GM12875 (cell line): ENCODE results near the gene MRPS22.
"Not testable (repeated sequence)": the region's sequence is repeated elsewhere in the genome, so short reads cannot be mapped to it uniquely, and the experiment has no call there.

Source experiments
- H3K4me3 ChIP-seq: one replicate; pipeline ENCODE4 v1.5.1; 2011; ENCODE audit warnings: low read depth, low read length, control low read depth
- CTCF ChIP-seq: IDR thresholded peaks from 2 replicates; pipeline ENCODE4 v1.5.1; 2011; ENCODE audit warnings: low read depth, mild to moderate bottlenecking, control low read depth, inconsistent platforms, low read length, moderate library complexity, borderline replicate concordance; ENCODE audit not compliant: insufficient read depth

MRPS22 gene

DNA sequence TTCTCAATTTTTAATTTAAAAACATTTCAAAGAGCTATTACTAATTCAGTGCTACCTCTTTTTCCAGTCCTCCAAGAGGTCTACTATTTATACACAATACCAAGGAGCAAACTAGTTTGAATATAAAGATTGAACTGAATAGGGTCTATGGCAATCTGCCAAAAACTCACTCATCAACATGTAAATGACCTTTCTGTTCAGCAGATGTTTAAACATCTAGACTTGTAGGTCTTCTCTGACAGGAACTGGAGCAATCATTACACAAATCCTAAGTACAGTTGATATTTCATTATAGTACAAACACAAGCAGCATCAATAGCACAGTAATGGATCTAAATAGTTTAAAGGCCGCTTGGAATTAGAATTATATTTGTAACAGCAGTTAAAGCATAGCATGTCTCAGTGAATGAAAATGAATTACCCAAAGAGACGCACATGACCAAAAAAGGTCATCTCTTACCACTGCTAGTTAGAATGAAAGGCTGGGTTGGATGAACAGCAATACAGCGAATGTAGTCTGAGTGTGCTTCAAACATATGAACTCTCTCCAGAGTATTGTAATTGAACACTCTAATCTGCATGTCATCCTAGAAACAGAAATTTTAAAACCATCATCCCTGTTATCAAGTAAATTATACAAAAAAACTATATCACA lies 34.9 kb downstream of the MRPS22 start:
- no peak overlapping the region for H3K4me3 ChIP-seq
- TF ChIP-seq CTCF: no peak

DNA sequence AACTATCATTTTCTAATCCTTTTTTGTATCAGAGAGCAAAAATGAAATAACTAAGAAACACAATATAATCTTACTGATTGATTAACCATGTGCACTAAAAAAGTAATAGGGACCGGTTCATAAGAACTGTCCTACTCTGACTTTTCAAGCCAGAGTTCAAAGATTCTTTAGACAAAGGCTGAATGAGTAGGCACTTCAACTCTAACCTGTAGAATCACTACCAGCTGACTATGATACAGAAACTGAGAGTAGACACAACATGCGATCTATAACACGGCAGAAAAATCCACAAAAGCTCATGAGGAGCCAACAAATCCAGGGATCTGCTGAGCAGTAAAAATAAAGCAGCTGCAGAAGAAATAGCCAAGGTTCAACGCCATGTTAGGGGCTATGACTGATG lies 36.8 kb downstream of the MRPS22 start:
- no peak overlapping the region for H3K4me3 ChIP-seq
- no peak for TF ChIP-seq CTCF

GRCh38 chr3:139382291-139382690 lies 38.5 kb downstream of the MRPS22 start:
- not testable (repeated sequence) for H3K4me3 ChIP-seq

GRCh38 chr3:139388077-139388476 lies 44.3 kb downstream of the MRPS22 start:
- no peak for TF ChIP-seq CTCF

GRCh38 chr3:139388821-139389551 lies 45.2 kb downstream of the MRPS22 start:
- TF ChIP-seq CTCF: no peak

More at GRCh38 chr3:139388077-139388476, 44.3 kb downstream of the MRPS22 start:
- H3K4me3 ChIP-seq: no peak overlapping the region

GRCh38 chr3:139389552-139390368 lies 45.9 kb downstream of the MRPS22 start, which contains the start of gene COPB2:
COPB2 (minus strand) TSS chr3:139389647; CDS start chr3:139389550, 97 bp downstream.
- TF ChIP-seq CTCF: no peak

More at GRCh38 chr3:139388821-139389551, 45.2 kb downstream of the MRPS22 start:
- peak overlapping the region; percentile 78 for H3K4me3 ChIP-seq

GRCh38 chr3:139394116-139394515 lies 50.3 kb downstream of the MRPS22 start:
- TF ChIP-seq CTCF: no peak
- H3K4me3 ChIP-seq: no peak overlapping the region

More at GRCh38 chr3:139389552-139390368, 45.9 kb downstream of the MRPS22 start, which contains the start of gene COPB2:
- peak within 1 kb of the TSS; percentile 78 for H3K4me3 ChIP-seq
